Lung microvascular endothelial cell (primary cell): ENCODE measurements around the gene TRIM69. TPM values are rescaled to one million over a fixed set of nuclear protein-coding genes. Genes with fewer than 3 reads are reported as not detected.
"Not testable (repeated sequence)": the region's sequence is repeated elsewhere in the genome, so short reads cannot be mapped to it uniquely, and the experiment has no call there.

Experiments
- DNase-seq, 2 donors: peaks; one replicate each; pipeline versions ENCODE4 v3.0.0 to v3.0.0-alpha.2; 2010; ENCODE audit warnings: low read depth in 2 of 2
- total RNA-seq: library from RNA; depleted of rRNA; stranded (reverse); fragments of >200 nt; gene quantifications from 2 replicates; pipeline ENCODE4 v1.2.1, GENCODE V29; 2014

TRIM69 gene, protein sequence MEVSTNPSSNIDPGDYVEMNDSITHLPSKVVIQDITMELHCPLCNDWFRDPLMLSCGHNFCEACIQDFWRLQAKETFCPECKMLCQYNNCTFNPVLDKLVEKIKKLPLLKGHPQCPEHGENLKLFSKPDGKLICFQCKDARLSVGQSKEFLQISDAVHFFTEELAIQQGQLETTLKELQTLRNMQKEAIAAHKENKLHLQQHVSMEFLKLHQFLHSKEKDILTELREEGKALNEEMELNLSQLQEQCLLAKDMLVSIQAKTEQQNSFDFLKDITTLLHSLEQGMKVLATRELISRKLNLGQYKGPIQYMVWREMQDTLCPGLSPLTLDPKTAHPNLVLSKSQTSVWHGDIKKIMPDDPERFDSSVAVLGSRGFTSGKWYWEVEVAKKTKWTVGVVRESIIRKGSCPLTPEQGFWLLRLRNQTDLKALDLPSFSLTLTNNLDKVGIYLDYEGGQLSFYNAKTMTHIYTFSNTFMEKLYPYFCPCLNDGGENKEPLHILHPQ
- total RNA-seq: 6.1 and 8.5 TPM in 2 replicates

DNA sequence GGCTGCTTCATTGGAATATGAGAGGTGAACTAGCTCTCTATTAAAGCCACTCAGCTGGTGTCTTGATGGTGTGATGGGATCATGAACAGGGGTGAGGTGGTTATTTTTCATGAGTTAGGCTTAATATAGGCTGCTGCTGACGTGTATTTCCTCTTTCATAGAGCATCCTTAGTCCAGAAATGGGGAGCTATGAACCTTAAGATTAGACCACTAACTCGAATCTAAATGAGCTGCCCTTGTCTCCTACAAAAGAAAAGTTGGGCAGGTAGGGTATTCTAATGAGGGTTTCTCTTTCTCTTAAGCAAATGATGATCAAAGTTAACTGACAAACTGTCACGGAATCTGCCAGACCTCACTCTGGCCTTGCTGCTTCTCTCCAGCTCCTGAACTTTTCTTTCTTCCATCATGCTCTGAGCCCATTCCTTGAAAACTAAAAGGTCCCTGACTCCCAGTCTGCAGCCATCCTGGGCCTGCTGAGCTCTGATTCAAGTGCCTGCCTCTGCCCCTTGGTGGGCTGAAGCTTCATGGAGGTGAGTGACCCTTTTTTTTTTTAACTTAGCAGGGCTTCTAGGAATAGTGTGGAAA lies at the start of gene TRIM69:
Gene TRIM69, plus strand, starts transcription at position 348 of the 585 bp plus-strand sequence. Its CDS starts 177 bp downstream, at position 525.
- no peak for DNase-seq

DNA sequence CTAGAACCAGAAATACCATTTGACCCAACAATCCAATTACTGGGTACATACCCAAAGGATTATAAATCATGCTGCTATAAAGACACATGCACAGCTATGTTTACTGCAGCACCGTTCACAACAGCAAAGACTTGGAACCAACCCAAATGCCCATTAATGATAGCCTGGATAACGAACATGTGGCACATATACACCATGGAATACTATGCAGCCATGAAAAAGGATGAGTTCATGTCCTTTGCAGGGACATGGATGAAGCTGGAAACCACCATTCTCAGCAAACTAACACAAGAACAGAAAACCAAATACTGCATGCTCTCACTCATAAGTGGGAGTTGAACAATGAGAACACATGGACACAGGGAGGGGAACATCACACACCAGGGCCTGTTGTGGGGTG lies 47.0 kb upstream of the TRIM69 start:
- not testable (repeated sequence) for DNase-seq

DNA sequence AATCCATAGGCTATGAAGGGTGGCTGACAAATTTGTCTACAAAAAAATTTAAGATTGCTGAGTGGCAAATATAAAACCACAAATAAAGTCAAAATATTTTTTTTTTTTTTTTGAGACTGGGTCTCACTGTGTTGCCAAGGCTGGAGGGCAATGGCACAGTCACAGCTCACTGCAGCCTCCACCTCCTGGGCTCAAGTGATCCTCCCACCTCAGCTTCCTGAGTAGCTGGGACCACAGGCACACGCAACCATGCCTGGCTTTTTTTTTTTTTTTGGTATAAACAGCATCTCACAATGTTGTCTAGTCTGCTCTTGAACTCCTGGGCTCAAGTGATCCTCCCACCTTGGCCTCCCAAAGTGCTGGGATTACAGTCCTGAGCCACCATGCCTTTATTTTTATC lies 46.1 kb upstream of the TRIM69 start:
- DNase-seq: not testable (repeated sequence)

DNA sequence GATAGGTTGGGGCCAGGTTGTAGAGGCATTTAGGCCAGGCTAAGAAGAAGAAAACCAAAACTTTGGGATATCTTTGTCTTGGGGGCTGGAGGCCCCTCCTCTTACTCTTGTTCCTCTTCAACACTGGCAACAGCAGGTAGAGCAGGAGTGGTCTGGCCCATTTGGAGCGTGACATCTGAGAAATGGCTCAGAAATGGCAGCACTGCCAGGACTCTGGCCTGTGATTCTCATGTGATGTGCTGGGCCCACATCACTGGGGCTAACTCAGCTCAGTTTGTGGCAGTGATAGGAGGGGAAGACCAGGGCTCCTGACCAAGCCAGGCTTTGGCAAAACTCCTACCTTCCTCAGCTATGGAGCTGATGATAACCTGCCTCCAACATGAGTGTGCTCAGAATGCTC lies 43.7 kb upstream of the TRIM69 start:
- DNase-seq: no peak

DNA sequence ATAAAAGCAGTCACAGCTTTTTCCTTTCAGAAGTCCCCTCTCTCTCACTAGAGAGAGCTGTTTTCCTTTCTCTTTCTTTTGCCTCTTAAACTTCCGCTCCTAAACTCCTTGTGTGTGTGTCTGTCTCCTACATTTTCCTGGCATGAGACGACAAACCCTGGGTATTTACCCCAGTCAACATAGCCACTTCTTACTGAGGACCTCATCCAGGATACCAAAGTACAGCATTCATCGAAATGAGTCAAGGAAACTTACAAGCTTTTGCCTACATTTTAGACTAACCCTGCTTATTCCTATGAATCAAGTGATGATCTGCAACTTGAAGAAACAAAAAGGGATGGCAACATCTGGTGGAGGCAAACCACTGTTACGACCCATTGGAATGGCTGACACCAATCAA lies 41.9 kb upstream of the TRIM69 start:
- no peak for DNase-seq

DNA sequence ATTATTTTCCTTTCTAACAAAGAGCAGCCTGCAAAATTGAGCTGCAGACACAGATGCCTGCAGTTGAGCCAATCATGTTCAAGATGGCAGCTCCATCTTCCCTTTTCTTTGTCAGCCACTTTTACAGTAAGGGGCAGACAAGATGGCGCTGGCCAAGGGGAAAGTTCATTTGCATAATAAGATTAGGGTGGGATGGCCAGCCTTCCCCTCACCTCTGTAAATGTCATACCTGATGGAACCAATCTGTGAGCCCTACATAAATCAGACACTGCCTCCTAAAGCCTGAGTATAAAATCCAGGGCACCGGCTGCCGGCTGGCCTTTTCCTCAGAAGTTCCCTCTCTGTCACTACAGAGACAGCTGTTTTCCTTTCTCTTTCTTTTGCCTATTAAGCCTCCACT lies 41.0 kb upstream of the TRIM69 start:
- no peak for DNase-seq

DNA sequence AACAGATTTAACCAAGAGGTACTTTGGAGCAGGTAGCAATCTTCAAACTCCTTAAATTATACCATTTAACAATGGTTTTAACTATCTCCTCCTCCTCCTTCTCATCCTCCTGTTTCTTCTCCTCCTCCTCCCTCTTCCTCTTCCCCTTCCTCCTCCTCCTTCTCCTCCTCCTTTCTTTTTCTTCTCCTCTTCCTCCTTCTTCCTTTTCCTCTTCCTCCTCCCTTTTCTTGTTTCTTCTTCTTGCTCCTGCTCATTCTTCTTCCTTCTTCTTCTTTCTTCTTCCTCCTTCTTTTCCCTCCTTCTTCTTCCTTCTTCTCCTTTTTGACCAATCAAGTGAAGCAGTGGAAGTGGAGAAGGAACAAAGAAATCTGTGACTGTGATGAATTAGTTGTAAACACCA lies 39.3 kb upstream of the TRIM69 start:
- no peak for DNase-seq

DNA sequence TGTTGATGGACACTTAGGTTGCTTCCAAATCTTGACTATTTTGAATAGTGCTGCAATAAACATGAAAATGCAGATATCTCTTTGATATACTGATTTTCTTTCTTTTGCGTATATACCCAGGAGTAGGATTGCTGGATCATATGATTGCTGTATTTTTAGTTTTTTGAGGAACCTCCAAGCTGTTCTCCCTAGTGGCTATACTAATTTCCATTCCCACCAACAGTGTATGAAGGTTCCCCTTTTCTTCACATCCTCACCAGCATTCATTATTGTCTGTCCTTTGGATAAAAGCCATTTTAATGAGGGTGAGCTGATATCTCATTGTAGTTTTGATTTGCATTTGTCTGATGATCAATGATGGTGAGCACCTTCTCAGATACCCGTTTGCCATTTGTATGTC lies 37.7 kb upstream of the TRIM69 start:
- DNase-seq: no peak

DNA sequence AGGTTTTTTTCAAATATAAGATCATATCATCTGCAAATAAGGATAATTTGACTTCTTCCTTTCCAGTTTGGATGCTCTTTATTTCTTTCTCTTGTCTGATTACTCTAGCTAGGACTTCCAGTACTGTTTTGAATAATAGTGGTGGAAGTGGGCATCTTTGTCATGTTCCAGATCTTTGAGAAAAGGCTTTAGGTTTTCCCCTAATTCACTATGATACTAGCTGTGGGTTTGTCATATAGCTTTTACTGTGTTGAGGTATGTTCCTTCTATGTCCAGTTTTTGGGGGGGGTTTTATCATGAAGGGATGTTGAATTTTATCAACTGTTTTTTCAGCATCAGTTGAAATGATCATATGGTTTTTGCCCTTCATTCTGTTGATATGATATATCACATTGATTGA lies 35.7 kb upstream of the TRIM69 start:
- not testable (repeated sequence) for DNase-seq

DNA sequence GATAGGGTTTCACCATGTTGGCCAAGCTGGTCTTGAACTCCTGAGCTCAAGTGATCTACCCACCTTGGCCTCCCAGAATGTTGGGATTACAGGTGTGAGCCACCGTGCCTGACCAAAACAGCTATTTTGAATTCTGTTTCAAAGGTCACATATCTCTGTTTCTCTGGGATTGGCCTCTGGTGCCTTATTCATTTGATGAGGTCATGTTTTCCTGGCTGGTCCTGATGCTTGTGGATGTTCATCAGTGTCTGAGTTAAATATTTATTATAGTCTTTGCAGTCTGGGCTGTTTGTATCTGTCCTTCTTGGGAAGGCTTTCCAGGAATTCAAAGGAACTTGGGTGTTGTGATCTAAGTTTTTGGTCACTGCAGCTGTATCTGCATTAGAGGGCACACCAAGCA lies 30.3 kb upstream of the TRIM69 start:
- DNase-seq: no peak

DNA sequence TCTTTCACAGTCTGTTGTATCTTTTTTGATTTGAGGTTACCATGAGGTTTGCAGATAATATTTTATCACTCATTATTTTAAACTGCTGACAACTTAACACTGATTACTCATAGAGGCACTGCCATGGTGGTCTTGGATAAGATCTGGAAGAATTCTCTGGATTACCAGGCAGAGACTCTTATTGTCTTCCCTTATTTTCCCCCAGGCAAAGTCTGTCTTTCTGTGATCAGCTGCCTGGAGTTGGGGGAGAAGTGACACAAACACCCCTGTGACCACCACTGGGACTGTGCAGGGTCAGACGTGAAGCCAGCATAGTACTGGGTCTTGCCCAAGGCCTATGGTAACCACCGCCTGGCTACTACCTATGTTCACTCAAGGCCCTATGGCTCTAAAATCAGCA lies 29.9 kb upstream of the TRIM69 start:
- DNase-seq: no peak

DNA sequence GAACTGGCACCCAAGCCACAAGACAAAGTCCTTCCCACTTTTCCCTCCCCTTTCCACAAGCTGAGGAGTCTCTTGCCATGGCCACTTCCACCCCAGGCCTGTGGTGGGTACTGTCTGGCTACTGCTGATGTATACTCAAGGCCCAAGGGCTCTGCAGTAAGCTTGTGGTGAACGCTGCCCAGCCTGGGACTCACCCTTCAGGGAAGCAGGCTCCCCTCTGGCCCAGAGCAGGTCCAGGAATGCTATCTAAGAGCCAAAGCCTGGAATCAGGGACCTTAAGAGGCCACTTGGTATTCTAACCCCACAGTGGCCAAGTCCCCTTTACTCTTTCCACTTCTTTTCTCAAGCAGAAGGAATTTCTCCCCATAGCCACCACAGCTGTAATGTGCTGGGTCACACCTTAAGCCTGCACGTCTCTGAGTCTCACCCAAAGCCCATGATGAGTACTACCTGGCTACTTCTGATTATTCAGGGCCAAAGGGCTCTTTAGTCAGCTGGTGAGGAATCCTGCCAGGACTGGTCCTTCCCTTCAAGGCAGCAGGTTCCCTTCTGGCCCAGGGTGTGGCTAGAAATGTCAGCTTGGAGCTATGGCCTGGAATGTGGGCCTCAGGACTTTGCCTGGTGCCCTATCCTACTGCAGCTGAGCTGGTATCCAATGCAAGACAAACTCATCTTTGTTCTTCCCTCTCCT lies 29.2 kb upstream of the TRIM69 start:
- no peak for DNase-seq

DNA sequence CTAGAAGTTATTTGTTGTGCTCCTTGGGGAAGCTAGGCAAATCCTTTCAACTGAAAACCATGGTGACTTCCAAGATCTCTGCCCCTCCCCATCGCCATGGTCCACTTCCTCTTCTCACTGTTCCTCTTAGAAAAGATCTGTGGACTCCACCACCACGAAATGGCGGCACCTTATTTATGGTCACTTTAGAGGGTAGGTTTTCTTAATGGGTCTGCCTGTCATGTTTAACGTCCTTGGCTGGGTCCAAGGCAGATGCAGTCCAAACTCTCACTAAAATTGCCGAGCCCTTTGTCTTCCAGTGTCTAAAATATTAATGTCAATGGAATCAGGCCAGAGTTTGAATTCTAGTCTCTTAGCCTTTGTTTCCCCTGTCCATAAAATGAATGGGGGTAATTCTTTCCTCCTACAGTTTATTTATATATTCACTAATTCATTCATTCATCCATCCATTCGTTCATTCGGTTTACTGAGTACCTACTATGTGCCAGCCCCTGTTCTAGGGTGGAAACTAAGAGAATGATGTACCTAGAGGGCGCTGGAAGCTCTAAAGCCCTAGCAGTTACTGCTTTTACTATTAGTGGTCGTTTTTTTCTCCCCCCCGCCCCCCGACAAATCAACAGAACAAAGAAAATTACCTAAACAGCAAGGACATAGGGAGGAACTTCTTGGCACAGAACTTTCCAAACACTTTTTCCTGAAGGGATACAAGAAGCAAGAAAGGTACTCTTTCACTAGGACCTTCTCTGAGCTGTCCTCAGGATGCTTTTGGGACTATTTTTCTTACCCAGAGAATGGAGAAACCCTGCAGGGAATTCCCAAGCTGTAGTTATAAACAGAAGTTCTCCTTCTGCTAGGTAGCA lies 25.9 kb upstream of the TRIM69 start:
- DNase-seq: peak; percentile 73 to 74

DNA sequence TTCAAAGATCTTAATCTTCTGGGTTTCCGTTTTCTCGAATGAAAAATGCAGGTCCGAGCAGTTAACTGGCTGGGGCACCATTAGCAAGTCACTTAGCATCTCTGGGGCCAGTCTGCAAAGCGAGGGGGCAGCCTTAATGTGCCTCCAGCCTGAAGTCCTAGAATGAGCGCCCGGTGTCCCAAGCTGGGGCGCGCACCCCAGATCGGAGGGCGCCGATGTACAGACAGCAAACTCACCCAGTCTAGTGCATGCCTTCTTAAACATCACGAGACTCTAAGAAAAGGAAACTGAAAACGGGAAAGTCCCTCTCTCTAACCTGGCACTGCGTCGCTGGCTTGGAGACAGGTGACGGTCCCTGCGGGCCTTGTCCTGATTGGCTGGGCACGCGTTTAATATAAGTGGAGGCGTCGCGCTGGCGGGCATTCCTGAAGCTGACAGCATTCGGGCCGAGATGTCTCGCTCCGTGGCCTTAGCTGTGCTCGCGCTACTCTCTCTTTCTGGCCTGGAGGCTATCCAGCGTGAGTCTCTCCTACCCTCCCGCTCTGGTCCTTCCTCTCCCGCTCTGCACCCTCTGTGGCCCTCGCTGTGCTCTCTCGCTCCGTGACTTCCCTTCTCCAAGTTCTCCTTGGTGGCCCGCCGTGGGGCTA lies 25.1 kb upstream of the TRIM69 start, which contains the start of the genes B2M and PATL2:
Gene B2M, plus strand, starts transcription at position 422 of the 647 bp plus-strand sequence. Its CDS starts 30 bp downstream, at position 452.
Gene PATL2, minus strand, starts transcription at position 228 of the 647 bp plus-strand sequence. CDS start 34,833 bp downstream, outside the sequence.
- peak; percentile 96 to 97 for DNase-seq

DNA sequence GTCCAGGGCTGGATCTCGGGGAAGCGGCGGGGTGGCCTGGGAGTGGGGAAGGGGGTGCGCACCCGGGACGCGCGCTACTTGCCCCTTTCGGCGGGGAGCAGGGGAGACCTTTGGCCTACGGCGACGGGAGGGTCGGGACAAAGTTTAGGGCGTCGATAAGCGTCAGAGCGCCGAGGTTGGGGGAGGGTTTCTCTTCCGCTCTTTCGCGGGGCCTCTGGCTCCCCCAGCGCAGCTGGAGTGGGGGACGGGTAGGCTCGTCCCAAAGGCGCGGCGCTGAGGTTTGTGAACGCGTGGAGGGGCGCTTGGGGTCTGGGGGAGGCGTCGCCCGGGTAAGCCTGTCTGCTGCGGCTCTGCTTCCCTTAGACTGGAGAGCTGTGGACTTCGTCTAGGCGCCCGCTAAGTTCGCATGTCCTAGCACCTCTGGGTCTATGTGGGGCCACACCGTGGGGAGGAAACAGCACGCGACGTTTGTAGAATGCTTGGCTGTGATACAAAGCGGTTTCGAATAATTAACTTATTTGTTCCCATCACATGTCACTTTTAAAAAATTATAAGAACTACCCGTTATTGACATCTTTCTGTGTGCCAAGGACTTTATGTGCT lies 24.5 kb upstream of the TRIM69 start:
- peak; percentile 51 to 59 for DNase-seq

DNA sequence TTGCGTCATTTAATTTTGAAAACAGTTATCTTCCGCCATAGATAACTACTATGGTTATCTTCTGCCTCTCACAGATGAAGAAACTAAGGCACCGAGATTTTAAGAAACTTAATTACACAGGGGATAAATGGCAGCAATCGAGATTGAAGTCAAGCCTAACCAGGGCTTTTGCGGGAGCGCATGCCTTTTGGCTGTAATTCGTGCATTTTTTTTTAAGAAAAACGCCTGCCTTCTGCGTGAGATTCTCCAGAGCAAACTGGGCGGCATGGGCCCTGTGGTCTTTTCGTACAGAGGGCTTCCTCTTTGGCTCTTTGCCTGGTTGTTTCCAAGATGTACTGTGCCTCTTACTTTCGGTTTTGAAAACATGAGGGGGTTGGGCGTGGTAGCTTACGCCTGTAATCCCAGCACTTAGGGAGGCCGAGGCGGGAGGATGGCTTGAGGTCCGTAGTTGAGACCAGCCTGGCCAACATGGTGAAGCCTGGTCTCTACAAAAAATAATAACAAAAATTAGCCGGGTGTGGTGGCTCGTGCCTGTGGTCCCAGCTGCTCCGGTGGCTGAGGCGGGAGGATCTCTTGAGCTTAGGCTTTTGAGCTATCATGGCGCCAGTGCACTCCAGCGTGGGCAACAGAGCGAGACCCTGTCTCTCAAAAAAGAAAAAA lies 23.9 kb upstream of the TRIM69 start:
- peak; percentile 73 to 92 for DNase-seq

DNA sequence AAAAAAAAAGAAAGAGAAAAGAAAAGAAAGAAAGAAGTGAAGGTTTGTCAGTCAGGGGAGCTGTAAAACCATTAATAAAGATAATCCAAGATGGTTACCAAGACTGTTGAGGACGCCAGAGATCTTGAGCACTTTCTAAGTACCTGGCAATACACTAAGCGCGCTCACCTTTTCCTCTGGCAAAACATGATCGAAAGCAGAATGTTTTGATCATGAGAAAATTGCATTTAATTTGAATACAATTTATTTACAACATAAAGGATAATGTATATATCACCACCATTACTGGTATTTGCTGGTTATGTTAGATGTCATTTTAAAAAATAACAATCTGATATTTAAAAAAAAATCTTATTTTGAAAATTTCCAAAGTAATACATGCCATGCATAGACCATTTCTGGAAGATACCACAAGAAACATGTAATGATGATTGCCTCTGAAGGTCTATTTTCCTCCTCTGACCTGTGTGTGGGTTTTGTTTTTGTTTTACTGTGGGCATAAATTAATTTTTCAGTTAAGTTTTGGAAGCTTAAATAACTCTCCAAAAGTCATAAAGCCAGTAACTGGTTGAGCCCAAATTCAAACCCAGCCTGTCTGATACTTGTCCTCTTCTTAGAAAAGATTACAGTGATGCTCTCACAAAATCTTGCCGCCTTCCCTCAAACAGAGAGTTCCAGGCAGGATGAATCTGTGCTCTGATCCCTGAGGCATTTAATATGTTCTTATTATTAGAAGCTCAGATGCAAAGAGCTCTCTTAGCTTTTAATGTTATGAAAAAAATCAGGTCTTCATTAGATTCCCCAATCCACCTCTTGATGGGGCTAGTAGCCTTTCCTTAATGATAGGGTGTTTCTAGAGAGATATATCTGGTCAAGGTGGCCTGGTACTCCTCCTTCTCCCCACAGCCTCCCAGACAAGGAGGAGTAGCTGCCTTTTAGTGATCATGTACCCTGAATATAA lies 23.0 kb upstream of the TRIM69 start:
- DNase-seq: peak; percentile 50 to 52

DNA sequence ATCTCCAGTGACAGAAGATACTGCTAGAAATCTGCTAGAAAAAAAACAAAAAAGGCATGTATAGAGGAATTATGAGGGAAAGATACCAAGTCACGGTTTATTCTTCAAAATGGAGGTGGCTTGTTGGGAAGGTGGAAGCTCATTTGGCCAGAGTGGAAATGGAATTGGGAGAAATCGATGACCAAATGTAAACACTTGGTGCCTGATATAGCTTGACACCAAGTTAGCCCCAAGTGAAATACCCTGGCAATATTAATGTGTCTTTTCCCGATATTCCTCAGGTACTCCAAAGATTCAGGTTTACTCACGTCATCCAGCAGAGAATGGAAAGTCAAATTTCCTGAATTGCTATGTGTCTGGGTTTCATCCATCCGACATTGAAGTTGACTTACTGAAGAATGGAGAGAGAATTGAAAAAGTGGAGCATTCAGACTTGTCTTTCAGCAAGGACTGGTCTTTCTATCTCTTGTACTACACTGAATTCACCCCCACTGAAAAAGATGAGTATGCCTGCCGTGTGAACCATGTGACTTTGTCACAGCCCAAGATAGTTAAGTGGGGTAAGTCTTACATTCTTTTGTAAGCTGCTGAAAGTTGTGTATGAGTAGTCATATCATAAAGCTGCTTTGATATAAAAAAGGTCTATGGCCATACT lies 21.1 kb upstream of the TRIM69 start:
- no peak for DNase-seq
